Measurements from ENCODE around the gene TAF3.

The TAF3 gene

GRCh38 chr10:7881119-7881518 is 62.8 kb downstream of the TAF3 start:
- no peak for DNase-seq

GRCh38 chr10:7886056-7886455 is 67.8 kb downstream of the TAF3 start:
- no peak for DNase-seq

- no peak for DNase-seq
These were observed 69.0 kb downstream of the TAF3 start for GRCh38 chr10:7887174-7887816.

GRCh38 chr10:7889947-7890542 is 71.7 kb downstream of the TAF3 start:
- DNase-seq, result no peak

- DNase-seq, result no peak
These were observed 72.5 kb downstream of the TAF3 start for GRCh38 chr10:7890781-7891180.

GRCh38 chr10:7891634-7892033 is 73.3 kb downstream of the TAF3 start:
- no peak for DNase-seq

GRCh38 chr10:7892146-7892545 is 73.8 kb downstream of the TAF3 start:
- no peak for DNase-seq

GRCh38 chr10:7895699-7896090 is 77.4 kb downstream of the TAF3 start:
- no peak for DNase-seq

- DNase-seq, result no peak
These were observed 78.0 kb downstream of the TAF3 start for GRCh38 chr10:7896297-7896696.

GRCh38 chr10:7901256-7901655 is 83.0 kb downstream of the TAF3 start:
- no peak for DNase-seq

GRCh38 chr10:7902413-7902812 is 84.1 kb downstream of the TAF3 start:
- DNase-seq, result no peak

- no peak for DNase-seq
These were observed 85.5 kb downstream of the TAF3 start for GRCh38 chr10:7903851-7904250.

GRCh38 chr10:7906128-7906527 is 87.8 kb downstream of the TAF3 start:
- DNase-seq, result no peak

- DNase-seq, result no peak
These were observed 90.4 kb downstream of the TAF3 start for GRCh38 chr10:7908541-7909210.

- DNase-seq, result no peak
These were observed 95.0 kb downstream of the TAF3 start for GRCh38 chr10:7913126-7913872.

GRCh38 chr10:7915923-7916536 is 97.7 kb downstream of the TAF3 start:
- DNase-seq, result no peak

- no peak for DNase-seq
These were observed 99.4 kb downstream of the TAF3 start for GRCh38 chr10:7917736-7918135.

GRCh38 chr10:7922707-7923106 is 104.4 kb downstream of the TAF3 start:
- DNase-seq, result no peak

GRCh38 chr10:7928536-7928935 is 110.2 kb downstream of the TAF3 start:
- DNase-seq, result no peak

- no peak for DNase-seq
These were observed 114.2 kb downstream of the TAF3 start for GRCh38 chr10:7932301-7933036.

- no peak for DNase-seq
These were observed 115.0 kb downstream of the TAF3 start for GRCh38 chr10:7933262-7933661.

GRCh38 chr10:7933757-7934156 is 115.5 kb downstream of the TAF3 start:
- no peak for DNase-seq
